HepG2 (cell line): ENCODE measurements around the gene PDE6C. TPM values are rescaled to one million over a fixed set of nuclear protein-coding genes. Genes with fewer than 3 reads are reported as not detected.

ENCODE experiments used
- DRAP1 ChIP-seq: IDR thresholded peaks from 2 replicates; pipeline ENCODE4 v1.6.1; 2016; ENCODE audit warnings: missing genetic modification reagents, missing compliant biosample characterization
- EP300 ChIP-seq, 3 experiments: sonication (generic) in 1 of 3; formaldehyde crosslinking in 1 of 3; IDR thresholded peaks; 2 replicates each; pipeline versions ENCODE4 v1.5.1 to v1.6.1; 2011 to 2020; ENCODE audit warnings: low read depth in 2 of 3, low read length in 2 of 3, borderline replicate concordance in 1 of 3, improper control_type of control experiment in 1 of 3, mild to moderate bottlenecking in 1 of 3, missing genetic modification reagents in 1 of 3, moderate library complexity in 1 of 3
- HNF4A ChIP-seq: sonication (generic); formaldehyde crosslinking; IDR thresholded peaks from 2 replicates; pipeline ENCODE4 v1.4.0; 2020; ENCODE audit warnings: missing genetic modification reagents
- IRF2 ChIP-seq: IDR thresholded peaks from 2 replicates; pipeline ENCODE4 v1.6.1; 2018; ENCODE audit warnings: missing genetic modification reagents, missing compliant biosample characterization
- MEF2D ChIP-seq: sonication (generic); formaldehyde crosslinking; IDR thresholded peaks from 2 replicates; pipeline ENCODE4 v1.5.1; 2020; ENCODE audit warnings: mild to moderate bottlenecking, missing genetic modification reagents
- PAXIP1 ChIP-seq: sonication (generic); formaldehyde crosslinking; conservative IDR thresholded peaks from 2 replicates; pipeline ENCODE4 v1.4.0; 2020; ENCODE audit warnings: mild to moderate bottlenecking, missing genetic modification reagents, moderate library complexity
- PBX3 ChIP-seq: sonication (generic); formaldehyde crosslinking; IDR thresholded peaks from 2 replicates; pipeline ENCODE4 v1.8.1; 2023; ENCODE audit warnings: missing genetic modification reagents, inconsistent platforms, borderline replicate concordance
- POLR2AphosphoS2 ChIP-seq: IDR thresholded peaks from 2 replicates; pipeline ENCODE4 v1.6.1; 2011; ENCODE audit warnings: low read depth, low read length, improper control_type of control experiment
- SMYD3 ChIP-seq: sonication (generic); formaldehyde crosslinking; IDR thresholded peaks from 2 replicates; pipeline ENCODE4 v1.8.1; 2023; ENCODE audit warnings: mild to moderate bottlenecking, missing genetic modification reagents
- TBX2 ChIP-seq: sonication (generic); formaldehyde crosslinking; IDR thresholded peaks from 2 replicates; pipeline ENCODE4 v1.5.0; 2020; ENCODE audit warnings: missing genetic modification reagents, mild to moderate bottlenecking, borderline replicate concordance
- XRCC5 ChIP-seq: fragments of 200-400 bp; formaldehyde crosslinking; optimal IDR thresholded peaks from 2 replicates; pipeline ENCODE3; 2017; ENCODE audit warnings: mild to moderate bottlenecking, low read length
- ZNF251 ChIP-seq: sonication (generic); formaldehyde crosslinking; IDR thresholded peaks from 2 replicates; pipeline ENCODE4 v1.9.0; 2021; ENCODE audit warnings: mild to moderate bottlenecking, missing genetic modification reagents
- ZNF335 ChIP-seq: sonication (generic); formaldehyde crosslinking; IDR thresholded peaks from 2 replicates; pipeline ENCODE4 v1.4.0; 2020; ENCODE audit warnings: missing genetic modification reagents
- ZNF569 ChIP-seq: sonication (generic); formaldehyde crosslinking; IDR thresholded peaks from 2 replicates; pipeline ENCODE4 v1.5.0; 2020; ENCODE audit warnings: mild to moderate bottlenecking, missing genetic modification reagents, moderate library complexity, borderline replicate concordance
- ZNF580 ChIP-seq: IDR thresholded peaks from 2 replicates; pipeline ENCODE4 v1.6.1; 2016; ENCODE audit warnings: low read depth, borderline replicate concordance
- ZNF883 ChIP-seq: sonication (generic); formaldehyde crosslinking; IDR thresholded peaks from 2 replicates; pipeline ENCODE4 v1.5.1; 2020; ENCODE audit warnings: mild to moderate bottlenecking, missing genetic modification reagents; ENCODE audit errors: not compliant biosample characterization
- ZSCAN9 ChIP-seq: IDR thresholded peaks from 2 replicates; pipeline ENCODE4 v1.6.1; 2016; ENCODE audit warnings: borderline replicate concordance
- polyA plus RNA-seq, 8 experiments: library from polyadenylated mRNA; depleted of rRNA in 3 of 8; stranded (reverse) in 7 of 8; unstranded in 1 of 8; fragments of >200 nt; fragmentation: Illumina TruSeq in 4 of 8; extraction: Trizol in 4 of 8; gene quantifications; 2 replicates each; pipeline versions ENCODE4 v1.2.1 to v1.2.3, GENCODE V29; 2011 to 2016; ENCODE audit warnings: low read depth in 4 of 8, missing spikeins in 1 of 8, mixed read lengths in 1 of 8; ENCODE audit not compliant: insufficient read depth in 1 of 8
- total RNA-seq, 5 experiments: library from RNA; depleted of rRNA; stranded (reverse); fragments of >200 nt; fragmentation: Illumina TruSeq; extraction: Trizol; gene quantifications; 2 replicates each; pipeline ENCODE4 v1.2.3, GENCODE V29; 2016; ENCODE audit warnings: low read depth in 1 of 5
- TF ChIP-seq, protein P1 (sequence below): sonication (generic); formaldehyde crosslinking; IDR thresholded peaks from 2 replicates; pipeline ENCODE4 v1.4.0; 2020; ENCODE audit warnings: missing genetic modification reagents, borderline replicate concordance
- TF ChIP-seq, protein P2 (sequence below): sonication (generic); formaldehyde crosslinking; IDR thresholded peaks from 2 replicates; pipeline ENCODE4 v1.5.0; 2020; ENCODE audit warnings: mild to moderate bottlenecking, low read depth, missing genetic modification reagents, borderline replicate concordance

The PDE6C gene
- total and polyA plus RNA-seq, 2 of the 13 experiments (the other 11 are each of a cell fraction or from before 2014, with no cell fraction given) = 0.64 TPM; not detected in 1

- TF ChIP-seq PAXIP1 (CRISPR knock-in tag) (peak; percentile 40; the same call in 1 of the 2 replicates), POLR2AphosphoS2 (no peak), IRF2 (no peak), DRAP1 (CRISPR knock-in tag) (no peak), ZNF580 (CRISPR knock-in tag) (no peak), PBX3 (no peak), EP300 (IDR thresholded peaks at IDR 0.05; ENCODE audit: low read depth in 2 of 2, low read length in 2 of 2) (peak in 1 of 2 experiments; percentile 62; a peak in 1 of 4 replicates), EP300 (CRISPR knock-in tag; IDR thresholded peaks at IDR 0.05; ENCODE audit: borderline replicate concordance) (no peak), HNF4A (CRISPR knock-in tag) (peak; percentile 49), SMYD3 (CRISPR knock-in tag) (no peak), TBX2 (peak; percentile 24; the same call in 1 of the 2 replicates), ZNF569 (CRISPR knock-in tag) (no peak), ZNF335 (CRISPR knock-in tag) (no peak), XRCC5 (no peak), ZNF251 (no peak), ZSCAN9 (CRISPR knock-in tag) (no peak), MEF2D (CRISPR knock-in tag) (no peak), ZNF883 (CRISPR knock-in tag) (no peak)
- TF ChIP-seq, protein P1, sequence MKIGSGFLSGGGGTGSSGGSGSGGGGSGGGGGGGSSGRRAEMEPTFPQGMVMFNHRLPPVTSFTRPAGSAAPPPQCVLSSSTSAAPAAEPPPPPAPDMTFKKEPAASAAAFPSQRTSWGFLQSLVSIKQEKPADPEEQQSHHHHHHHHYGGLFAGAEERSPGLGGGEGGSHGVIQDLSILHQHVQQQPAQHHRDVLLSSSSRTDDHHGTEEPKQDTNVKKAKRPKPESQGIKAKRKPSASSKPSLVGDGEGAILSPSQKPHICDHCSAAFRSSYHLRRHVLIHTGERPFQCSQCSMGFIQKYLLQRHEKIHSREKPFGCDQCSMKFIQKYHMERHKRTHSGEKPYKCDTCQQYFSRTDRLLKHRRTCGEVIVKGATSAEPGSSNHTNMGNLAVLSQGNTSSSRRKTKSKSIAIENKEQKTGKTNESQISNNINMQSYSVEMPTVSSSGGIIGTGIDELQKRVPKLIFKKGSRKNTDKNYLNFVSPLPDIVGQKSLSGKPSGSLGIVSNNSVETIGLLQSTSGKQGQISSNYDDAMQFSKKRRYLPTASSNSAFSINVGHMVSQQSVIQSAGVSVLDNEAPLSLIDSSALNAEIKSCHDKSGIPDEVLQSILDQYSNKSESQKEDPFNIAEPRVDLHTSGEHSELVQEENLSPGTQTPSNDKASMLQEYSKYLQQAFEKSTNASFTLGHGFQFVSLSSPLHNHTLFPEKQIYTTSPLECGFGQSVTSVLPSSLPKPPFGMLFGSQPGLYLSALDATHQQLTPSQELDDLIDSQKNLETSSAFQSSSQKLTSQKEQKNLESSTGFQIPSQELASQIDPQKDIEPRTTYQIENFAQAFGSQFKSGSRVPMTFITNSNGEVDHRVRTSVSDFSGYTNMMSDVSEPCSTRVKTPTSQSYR = peak; percentile 33; the same call in 1 of the 2 replicates
- TF ChIP-seq, protein P2, sequence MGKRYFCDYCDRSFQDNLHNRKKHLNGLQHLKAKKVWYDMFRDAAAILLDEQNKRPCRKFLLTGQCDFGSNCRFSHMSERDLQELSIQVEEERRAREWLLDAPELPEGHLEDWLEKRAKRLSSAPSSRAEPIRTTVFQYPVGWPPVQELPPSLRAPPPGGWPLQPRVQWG (CRISPR knock-in tag) = no peak
These were observed 1.9 kb downstream of the PDE6C start (continued) for GRCh38 chr10:93614101-93614825.
